Measurements from ENCODE around the gene FAM168B.

The FAM168B gene

DNA sequence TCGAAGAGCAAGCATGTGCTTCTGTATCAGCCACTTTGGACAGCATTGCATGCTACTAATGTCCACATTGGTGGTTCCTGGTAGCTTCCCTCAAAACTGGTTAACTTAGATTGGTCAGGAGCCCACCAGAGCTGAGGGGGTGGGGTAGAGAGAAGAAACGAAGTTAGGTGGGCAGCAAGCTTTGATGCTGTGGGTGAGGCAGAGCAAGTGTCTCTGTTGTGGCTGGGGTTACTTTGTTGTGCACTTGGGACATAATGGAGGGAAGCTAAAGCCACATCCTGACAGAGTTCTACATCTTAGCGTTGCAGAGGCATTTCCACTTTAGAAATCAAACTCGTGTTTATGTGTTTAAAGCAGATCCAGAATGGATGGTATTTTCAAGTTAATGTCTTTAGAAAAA, 82.7 kb downstream of the FAM168B start:
- in situ Hi-C loops (cut with HindIII; ENCODE audit: low sequenced_read_pairs): no loop called here
- no peak overlapping the region for H3K4me3 ChIP-seq (ENCODE audit: low read depth, low read length)
- DNase-seq (ENCODE audit: low read depth): no peak
- TF ChIP-seq, protein P1, sequence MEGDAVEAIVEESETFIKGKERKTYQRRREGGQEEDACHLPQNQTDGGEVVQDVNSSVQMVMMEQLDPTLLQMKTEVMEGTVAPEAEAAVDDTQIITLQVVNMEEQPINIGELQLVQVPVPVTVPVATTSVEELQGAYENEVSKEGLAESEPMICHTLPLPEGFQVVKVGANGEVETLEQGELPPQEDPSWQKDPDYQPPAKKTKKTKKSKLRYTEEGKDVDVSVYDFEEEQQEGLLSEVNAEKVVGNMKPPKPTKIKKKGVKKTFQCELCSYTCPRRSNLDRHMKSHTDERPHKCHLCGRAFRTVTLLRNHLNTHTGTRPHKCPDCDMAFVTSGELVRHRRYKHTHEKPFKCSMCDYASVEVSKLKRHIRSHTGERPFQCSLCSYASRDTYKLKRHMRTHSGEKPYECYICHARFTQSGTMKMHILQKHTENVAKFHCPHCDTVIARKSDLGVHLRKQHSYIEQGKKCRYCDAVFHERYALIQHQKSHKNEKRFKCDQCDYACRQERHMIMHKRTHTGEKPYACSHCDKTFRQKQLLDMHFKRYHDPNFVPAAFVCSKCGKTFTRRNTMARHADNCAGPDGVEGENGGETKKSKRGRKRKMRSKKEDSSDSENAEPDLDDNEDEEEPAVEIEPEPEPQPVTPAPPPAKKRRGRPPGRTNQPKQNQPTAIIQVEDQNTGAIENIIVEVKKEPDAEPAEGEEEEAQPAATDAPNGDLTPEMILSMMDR (IDR thresholded peaks at IDR 0.05; ENCODE audit: low read depth, low read length, missing control alignments): no peak

DNA sequence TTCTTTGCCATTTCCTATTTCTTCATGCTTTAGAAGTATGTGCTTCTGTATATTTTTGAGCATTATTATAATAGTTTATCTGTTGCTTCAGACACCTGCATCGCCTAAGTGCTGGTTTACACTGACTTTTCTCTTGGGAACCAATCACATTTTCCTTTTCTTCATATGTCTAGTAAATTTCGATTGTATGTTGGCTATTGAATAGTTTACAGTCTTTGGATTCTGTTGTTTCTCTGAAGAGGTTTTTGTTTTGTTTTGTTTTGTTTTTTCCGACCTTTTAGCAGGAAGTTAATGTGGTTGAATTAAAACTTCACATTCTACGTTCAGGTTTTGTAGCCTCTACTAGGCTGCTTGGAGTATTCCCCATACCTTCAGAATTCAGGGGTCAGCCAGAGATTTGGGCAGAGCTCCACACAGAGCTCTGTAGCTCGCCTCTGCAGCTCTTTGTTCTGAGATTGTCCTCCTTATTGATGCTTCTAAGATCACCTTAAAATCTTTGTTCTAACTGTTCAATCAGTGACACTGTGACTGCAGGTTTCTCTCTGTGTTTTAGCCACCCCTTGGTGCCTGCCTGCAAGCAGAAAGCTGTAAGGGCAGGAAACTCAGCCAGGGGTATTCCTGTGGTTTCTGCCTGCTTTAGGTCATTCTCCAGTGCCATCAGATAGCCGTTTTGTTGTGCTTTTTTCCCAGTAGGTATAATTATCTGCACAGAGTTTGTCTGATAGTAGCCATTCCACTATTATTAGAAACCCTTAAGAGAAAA, 83.4 kb downstream of the FAM168B start:
- no peak for DNase-seq (ENCODE audit: low read depth)
- TF ChIP-seq, protein P1 (IDR thresholded peaks at IDR 0.05; ENCODE audit: low read depth, low read length, missing control alignments): no peak
- in situ Hi-C loops (cut with HindIII; ENCODE audit: low sequenced_read_pairs): no loop called here
- H3K4me3 ChIP-seq (ENCODE audit: low read depth, low read length): no peak overlapping the region

DNA sequence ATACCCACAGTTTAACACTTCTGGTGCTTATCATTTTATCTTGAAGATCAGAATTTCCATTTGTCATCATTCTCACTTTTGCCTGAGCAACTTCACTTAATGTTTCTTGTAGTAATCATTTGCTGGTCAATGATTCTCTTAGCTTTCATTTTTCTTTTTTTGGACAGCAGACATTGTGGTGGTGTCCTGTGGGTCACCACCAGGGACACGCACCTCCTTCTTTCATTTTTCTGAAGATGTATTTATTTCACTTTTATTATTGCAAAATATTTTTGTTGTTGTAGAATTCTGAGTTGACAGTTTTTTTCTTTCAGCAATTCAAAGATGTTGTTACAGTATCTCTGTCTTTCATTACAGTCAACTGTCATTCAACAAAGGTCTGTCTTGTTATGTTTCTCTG, 84.3 kb downstream of the FAM168B start:
- TF ChIP-seq, protein P1 (IDR thresholded peaks at IDR 0.05; ENCODE audit: low read depth, low read length, missing control alignments): no peak
- no peak overlapping the region for H3K4me3 ChIP-seq (ENCODE audit: low read depth, low read length)
- DNase-seq (ENCODE audit: low read depth): no peak
- in situ Hi-C loops (cut with HindIII; ENCODE audit: low sequenced_read_pairs): no loop called here

DNA sequence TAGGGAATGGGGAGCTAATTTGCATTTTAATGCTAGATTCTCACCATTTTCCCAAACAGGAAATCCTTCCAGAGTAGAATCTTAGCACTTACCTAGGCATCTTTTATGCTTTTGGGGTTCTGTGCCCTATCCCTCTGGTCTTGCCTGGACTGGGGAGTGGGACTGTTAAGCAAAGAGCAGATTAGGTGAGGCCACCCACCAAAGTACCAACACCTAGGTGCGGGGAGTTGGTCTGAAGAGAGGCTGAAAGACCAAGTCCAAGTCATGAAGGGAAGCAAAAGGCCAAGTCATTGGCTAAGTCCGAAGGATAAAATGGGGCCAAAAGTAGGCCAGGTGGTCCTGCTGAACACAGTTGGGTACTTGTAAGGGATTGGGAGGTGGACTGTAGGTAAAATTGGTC, 86.7 kb downstream of the FAM168B start:
- no peak overlapping the region for H3K4me3 ChIP-seq (ENCODE audit: low read depth, low read length)
- TF ChIP-seq, protein P1 (IDR thresholded peaks at IDR 0.05; ENCODE audit: low read depth, low read length, missing control alignments): no peak
- no peak for DNase-seq (ENCODE audit: low read depth)
- in situ Hi-C loops (cut with HindIII; ENCODE audit: low sequenced_read_pairs): no loop called here

DNA sequence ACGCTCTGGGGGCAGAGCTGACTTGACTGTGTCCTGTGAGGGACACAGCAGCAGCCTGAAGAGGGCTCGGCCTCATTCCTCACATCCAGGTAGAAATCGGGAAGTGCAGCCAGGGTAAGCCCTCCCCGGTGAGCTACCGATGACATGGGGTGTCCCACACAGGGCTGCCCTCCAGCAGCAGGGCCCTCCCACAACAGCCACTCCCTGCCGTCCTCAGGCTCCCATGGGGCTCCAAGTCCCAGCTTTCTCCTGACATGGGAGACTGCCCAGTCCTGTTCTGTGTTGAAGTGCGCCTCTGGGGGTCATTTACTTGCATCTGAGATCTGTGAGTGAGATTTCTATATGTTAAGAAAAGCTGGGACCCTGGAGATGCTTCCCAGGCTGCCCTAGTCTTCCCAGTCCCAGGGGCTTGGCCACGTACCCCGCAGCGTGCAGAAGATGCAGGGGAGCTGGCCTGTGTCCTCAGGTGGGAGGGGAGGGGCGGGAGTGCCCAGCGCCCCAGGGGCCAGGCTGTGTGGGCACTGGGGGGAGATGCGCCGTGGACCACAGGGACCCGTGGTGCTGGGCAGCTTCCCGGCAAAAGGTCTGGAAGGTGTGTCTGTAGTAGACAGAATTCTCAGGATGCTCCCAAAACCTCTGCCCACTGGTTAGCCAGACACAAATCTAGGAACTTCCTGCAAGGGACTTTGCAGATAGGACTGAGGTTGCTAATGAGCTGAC, 87.9 kb downstream of the FAM168B start:
- no peak overlapping the region for H3K4me3 ChIP-seq (ENCODE audit: low read depth, low read length)
- in situ Hi-C loops (cut with HindIII; ENCODE audit: low sequenced_read_pairs): no loop called here
- TF ChIP-seq, protein P1 (IDR thresholded peaks at IDR 0.05; ENCODE audit: low read depth, low read length, missing control alignments): no peak
- DNase-seq (ENCODE audit: low read depth): no peak

DNA sequence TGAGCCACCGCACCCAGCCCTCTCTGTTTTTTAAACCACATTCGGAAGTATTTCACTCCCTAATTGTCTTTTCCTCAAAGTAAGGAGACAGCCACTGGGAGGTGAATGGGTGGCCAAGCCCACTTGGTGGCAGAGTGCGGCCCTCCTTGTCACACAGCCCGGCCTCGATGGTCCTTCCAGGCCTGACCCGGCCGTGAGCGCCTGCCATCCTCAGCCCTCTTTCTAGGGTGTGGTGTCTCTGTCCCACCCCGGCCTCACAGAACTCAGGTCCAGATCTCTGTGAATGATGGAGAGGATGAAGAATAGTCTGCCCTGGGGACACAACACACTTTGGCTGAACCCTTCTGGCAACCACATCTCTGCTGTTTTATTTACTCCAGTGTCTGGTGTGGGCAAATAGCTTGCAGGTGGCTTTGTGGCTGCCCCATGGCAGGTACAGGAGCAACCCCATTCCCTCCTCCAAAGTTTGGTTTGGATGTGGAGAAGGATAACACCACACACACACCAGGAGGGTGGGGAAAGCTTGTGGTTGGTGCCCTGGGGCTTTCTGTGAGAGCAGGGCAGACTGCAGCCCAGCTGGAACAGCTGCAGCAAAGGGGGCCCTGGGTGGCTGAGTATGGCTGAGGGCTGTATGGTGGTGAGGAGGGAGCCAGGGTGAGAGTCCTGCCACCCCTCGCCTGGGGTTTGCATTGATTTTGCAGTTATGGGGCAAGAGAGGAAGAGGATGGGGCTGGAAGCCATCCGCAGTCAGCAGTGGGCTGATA, 88.6 kb downstream of the FAM168B start:
- in situ Hi-C loops (cut with HindIII; ENCODE audit: low sequenced_read_pairs): loop anchor here (5.0 kb wide), 1 partner anchor 47 kb away; no protein-coding TSS in a partner anchor
- H3K4me3 ChIP-seq (ENCODE audit: low read depth, low read length): no peak overlapping the region
- TF ChIP-seq, protein P1 (IDR thresholded peaks at IDR 0.05; ENCODE audit: low read depth, low read length, missing control alignments): no peak
- DNase-seq (ENCODE audit: low read depth): no peak
